Measurements from ENCODE around the gene THAP9.
"Not testable (repeated sequence)": the region's sequence is repeated elsewhere in the genome, so short reads cannot be mapped to it uniquely, and the experiment has no call there.

THAP9 gene, protein sequence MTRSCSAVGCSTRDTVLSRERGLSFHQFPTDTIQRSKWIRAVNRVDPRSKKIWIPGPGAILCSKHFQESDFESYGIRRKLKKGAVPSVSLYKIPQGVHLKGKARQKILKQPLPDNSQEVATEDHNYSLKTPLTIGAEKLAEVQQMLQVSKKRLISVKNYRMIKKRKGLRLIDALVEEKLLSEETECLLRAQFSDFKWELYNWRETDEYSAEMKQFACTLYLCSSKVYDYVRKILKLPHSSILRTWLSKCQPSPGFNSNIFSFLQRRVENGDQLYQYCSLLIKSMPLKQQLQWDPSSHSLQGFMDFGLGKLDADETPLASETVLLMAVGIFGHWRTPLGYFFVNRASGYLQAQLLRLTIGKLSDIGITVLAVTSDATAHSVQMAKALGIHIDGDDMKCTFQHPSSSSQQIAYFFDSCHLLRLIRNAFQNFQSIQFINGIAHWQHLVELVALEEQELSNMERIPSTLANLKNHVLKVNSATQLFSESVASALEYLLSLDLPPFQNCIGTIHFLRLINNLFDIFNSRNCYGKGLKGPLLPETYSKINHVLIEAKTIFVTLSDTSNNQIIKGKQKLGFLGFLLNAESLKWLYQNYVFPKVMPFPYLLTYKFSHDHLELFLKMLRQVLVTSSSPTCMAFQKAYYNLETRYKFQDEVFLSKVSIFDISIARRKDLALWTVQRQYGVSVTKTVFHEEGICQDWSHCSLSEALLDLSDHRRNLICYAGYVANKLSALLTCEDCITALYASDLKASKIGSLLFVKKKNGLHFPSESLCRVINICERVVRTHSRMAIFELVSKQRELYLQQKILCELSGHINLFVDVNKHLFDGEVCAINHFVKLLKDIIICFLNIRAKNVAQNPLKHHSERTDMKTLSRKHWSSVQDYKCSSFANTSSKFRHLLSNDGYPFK

DNA sequence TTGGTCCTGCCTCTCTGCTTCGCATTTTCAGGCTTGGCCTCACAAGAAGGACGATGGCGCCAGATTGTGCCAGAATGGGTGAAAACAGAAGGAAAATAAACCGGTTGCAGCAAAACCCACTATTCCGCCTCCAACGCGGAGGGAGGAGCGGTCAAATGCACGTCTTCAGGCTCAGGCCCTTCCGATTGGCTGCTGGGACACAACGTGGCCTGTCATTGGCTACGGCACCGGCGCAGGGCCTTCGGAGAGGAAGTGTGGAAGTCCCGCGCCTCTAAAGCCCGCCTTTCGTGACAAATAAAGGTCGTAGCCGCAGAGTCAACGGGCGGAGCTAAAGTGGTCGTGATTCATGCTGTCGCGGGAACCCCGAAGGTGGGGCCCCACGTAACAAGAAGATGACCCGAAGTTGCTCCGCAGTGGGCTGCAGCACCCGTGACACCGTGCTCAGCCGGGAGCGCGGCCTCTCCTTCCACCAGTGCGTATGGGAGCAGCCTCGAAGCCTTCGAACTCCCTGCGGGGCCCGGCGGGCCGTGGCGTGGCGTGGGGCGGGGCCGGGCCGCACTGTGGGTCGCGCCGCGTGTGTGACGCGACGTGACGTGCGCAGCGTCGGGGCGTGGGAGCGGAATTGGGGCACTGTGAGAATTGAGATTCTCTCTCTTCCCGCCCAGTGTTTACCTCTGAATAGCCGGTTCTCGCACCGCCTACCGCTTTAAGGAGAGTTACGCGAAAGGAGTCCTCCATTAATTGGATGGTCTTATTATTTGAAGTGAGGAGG lies at the start of gene THAP9:
Gene THAP9, plus strand, starts transcription at position 325 of the 772 bp plus-strand sequence. Its CDS starts 68 bp downstream, at position 393.
- DNase-seq (ENCODE audit: low read depth) = peak; percentile 96

DNA sequence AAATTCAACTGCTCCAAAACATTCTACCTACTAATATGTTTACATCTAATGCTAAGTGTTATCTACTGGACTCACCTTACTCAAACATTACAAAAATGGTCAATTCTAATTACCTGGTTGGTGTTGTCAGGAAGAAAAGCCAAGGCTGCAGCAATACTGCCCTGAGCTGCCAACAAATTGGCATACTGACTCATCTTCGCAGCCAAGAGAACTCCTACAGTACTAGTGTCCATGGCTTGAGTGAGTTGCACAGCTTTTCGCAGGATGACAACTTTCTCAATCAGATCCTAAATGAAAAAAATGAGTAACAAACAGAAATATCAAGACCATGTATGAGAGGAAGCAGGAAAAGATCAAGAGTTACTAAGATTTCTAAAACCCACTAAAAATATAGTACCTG lies 49.2 kb upstream of the THAP9 start:
- DNase-seq (ENCODE audit: low read depth) = no peak

DNA sequence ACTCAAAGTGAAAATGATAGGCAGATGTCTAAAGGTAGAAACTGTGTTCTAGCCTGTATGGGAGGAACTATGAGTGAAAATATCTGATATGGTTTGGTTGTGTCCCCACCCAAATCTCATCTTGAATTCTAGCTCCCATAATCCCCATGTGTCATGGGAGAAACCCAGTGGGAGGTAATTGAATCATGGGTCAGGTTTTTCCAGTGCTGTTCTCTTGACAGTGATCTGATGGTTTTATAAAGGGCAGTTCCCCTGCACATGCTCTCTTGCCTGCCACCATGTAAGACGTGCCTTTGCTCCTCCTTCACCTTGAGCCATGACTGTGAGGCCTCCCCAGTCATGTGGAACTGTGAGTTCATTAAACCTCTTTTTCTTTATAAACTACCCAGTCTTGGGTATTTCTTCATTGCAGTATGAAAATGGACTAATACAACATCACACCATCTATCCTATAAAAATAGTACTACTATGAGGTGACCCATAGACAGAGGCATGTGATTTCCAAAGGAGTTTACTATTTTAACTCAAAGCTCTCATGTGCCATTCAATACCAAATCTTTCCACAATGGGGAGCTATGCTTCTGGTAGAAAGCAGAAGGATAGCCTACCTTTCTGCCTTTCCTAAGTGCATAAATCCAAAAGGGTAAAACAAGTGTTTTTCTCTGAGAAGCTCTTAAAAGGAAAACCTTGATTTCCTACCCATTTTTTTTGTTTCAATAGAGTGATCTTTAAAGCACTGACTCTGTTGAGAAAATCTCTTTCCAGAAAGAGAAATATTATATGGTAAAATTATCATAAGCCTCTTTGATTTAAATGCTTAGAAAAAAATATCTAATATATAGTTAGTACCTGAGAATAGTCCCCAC lies 48.4 kb upstream of the THAP9 start:
- DNase-seq (ENCODE audit: low read depth) = no peak

DNA sequence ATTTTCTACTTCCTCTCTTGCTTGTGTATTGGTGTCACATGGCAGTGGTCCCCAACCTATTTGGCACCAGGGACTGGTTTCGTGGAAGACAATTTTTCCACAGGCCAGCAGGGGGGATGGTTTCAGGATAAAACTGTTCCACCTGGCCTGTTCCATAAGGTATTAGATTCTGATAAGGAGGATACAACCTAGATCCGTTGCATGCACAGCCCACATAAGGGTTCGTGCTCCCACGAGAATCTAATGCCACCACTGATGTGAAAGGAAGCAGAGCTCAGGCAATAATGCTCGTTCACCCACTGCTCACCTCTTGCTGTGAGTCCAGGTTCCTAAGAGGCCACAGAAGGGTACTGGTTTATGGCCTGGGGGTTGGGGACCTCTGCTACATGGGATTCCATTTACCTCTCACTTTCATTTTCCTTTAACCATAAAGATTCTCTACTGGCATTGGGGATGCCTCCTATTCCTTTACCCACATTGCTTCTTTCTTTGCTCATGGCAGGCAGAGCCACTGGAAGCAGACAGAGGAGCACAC lies 47.7 kb upstream of the THAP9 start:
- no peak for DNase-seq (ENCODE audit: low read depth)

DNA sequence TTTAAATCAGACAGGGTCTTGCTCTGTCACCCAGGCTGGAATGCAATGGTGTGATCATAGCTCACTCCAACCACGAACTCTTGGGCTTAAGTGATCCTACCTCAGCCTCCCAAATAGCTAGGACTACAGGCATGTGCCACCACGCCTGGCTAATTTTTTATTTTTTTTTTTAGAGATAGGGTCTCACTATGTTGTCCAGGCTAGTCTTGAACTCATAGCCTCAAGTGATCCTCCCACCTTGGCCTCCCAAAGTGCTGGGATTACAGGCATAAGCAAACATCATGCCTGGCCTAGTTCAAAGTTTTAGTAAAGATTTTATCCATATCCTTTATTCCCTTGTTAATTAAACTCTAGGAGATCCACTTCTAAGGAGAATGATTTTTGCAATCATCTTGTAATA lies 40.0 kb upstream of the THAP9 start:
- DNase-seq (ENCODE audit: low read depth) = not testable (repeated sequence)

DNA sequence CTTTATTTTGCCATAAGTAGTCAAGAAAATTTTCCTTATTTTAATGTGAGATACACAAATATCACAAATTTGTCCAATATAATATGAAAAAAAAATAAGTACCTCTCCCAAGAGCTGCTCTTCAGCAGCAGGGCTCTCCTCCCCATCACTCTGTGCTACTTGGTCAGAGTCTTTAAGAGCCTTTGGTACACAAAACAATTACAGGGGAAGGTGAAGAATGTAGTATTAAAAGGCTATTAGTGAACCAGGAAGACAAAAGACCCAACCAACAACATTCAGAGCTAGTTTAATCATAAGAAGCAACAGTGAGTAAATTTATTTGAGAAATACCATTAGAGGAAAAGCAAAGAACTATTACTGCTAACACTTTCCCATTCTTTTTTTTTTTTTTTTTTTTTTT lies 39.0 kb upstream of the THAP9 start:
- DNase-seq (ENCODE audit: low read depth) = no peak

DNA sequence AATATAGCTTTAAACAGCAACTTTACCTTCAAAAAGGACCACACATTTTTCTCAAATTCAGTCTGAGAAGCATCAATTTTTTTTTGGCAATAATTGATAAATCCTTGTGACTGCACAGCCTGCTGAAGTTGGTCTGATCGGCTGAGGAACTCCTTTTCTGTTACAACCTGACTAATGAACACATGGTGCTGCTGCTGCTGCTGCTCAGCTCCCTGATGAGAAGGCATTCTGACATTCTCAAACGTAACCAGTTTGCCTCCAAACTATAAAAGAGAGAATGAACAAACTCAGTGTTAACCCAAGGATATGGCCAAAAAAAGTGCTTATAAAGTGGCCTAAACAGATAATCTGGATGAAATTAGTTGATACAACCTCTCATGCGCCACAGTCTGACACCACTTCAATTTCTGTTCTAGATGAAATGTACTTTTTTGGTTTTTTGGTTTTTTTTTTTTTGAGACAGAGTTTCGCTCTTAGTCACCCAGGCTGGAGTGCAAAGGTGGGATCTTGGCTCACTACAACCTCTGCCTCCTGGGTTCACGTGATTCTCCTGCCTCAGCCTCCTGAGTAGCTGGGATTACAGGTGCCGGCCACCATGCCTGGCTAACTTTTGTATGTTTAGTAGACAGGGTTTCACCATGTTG lies 36.1 kb upstream of the THAP9 start:
- DNase-seq (ENCODE audit: low read depth) = no peak

DNA sequence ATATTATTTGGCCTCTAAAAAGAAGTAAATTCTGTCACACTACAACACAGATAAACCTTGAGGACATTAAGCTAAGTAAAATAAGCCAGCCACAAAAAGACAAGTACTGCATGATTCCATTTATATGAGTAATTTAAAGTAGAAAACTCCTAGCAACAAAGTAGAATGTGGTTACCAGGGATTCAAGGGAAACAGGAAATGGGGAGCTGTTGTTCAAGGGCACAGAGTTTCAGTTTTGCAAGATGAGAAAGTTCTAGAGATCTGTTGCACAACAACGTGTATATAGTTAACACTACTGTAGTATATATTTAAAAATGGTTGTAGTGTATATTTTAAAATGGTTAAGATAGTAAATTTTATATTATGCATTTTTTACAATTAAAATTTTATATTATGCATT lies 34.9 kb upstream of the THAP9 start:
- no peak for DNase-seq (ENCODE audit: low read depth)

DNA sequence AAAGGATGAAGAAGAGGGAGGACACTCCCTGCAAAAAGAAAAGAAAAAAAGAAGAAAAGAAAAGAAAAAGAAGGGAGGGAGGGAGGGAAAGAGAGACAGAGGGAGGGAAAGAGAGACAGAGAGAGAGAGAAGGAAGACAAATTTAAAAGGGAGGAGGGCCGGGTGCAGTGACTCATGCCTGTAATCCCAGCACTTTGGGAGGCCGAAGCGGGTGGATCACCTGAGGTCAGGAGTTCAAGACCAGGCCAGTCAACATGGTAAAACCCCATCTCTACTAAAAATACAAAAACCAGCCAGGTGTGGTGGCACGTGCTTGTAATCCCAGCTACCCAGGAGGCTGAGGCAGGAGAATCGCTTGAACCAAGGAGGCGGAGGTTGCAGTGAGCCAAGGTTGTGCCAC lies 34.5 kb upstream of the THAP9 start:
- not testable (repeated sequence) for DNase-seq (ENCODE audit: low read depth)

DNA sequence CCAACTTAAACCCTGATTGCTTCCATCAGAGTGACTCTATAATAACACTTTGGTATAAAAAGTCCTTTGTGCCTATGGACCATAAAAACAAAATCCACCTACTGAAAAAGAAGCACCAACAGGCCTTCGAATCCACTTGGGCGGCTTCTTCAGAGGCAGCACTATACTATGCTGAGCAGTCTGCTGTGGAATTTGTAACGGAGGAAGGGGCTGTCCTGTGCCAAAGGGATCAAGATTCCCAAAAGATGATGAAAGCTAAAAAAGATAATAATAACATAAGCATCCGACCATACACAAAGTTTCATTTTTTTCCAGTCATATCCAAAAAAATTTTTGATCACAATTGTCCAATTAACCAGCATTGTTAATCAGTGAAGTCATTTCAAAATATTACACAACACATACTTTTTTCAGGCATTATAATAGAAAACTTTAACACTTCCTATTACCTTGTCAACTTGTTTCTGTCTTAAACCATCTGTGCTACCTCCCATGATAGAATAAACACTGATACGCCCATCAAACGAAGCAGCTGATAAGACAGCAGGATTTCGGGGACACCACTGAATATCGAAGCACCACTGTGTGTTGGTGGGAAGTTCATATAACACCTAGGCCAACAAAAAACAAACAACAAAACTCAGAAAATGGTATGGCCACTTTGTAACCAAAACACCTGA lies 33.7 kb upstream of the THAP9 start:
- DNase-seq (ENCODE audit: low read depth) = no peak

DNA sequence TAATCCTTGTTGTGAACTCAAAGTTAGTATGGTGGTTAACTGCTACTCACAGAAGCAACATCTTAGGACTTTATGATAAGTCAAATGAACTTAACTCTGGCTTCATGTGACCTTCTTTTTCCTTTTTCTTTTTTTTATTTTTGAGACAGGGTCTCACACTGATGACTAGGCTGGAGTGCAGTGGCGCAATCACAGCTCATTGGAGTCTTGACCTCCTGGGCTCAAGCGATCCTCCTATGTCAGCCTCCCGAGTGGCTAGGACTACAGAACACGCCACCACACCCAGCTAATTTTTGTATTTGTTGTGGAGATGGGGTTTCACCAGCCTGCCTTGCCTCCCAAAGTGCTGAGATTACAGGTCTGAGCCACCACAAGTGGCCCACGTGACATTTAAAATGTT lies 32.0 kb upstream of the THAP9 start:
- no peak for DNase-seq (ENCODE audit: low read depth)

DNA sequence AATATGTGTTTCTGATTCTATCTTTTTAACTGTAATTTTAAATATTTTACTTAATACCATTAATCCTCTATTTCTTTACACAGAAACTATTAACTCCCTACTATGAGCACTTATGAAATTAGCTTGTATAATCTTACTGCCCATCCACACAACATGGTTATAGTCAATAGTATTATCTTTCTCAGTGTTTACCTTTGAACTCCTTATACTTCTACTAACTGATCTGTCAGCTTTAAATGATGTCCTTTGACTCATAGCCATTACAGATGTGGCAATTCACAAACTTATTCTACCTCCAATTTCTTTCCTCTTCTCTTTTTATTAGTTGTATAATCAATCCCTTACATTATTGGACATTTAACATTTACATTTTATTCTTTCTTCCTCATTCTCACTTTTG lies 15.1 kb upstream of the THAP9 start:
- DNase-seq (ENCODE audit: low read depth) = no peak

DNA sequence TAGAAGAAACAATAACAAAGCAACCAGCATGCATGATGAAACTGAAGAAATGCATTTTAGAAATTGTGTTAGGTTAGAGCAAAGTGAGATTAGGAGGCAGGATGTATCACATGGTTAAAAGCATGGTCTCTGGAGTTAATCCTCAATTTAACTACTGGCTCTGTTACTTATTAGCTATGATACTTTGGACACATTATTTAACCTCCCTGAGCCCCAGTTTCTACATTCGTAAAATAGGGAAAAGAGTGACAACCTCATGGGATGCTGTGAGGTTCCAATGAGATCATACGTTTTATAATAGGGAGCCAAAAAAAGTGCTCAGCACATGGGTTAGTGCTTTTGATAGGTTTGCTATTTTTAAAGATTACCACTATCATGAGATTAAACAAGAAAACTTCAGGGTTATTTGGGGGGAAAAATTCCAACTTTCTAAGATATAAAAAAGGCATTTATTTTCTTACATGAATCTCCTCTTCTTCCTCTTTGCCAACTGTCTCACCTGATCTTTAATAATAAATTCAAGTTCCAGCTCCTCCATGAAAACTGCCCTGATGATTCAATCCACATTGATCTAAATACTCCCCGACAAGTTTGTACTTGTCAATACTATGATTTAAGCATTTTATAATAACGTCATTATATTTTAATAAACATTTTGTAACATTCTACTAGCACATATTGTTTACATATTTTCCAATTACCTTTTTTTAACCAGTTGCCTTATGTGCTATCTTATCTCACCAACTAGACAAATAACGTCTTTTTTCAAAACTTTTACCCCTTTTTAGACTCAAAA lies 14.2 kb upstream of the THAP9 start:
- DNase-seq (ENCODE audit: low read depth) = no peak

DNA sequence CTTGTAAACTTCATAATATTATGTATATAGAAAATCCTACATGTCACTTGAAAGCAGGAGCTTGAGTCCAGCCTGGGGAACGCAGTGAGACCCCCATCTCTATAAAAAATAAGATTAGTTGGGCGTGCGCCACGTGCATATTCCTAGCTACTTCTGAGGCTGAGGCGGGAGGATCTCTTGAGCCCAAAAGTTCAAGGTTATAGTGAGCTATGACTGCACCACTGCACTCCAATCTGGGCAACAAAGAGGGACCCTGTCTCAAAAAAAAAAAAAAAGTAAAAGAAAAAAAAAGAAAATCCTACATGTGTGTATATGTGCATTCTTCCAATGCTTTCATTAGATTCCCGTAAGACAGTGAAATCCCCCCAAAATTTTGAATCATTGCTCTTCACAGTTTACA lies 11.2 kb upstream of the THAP9 start:
- DNase-seq (ENCODE audit: low read depth) = no peak

DNA sequence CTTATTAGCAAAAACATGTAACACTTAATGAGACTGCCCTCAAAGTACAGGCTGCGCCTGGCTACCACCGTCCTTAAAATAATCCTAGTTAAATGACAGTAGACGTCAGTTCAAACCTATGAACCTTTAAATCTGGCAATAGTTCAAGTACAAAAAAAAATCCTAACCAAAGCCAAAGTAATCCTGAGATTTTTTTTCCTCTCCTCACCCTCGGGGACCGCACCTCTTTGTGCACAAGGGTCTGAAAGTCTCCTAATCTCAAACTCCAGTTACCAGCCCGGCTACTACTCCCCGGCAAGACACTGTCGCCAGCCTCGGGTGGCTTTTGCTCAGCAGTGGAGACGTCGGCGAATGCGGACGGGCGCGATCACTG lies 10.0 kb upstream of the THAP9 start:
- DNase-seq (ENCODE audit: low read depth) = no peak

DNA sequence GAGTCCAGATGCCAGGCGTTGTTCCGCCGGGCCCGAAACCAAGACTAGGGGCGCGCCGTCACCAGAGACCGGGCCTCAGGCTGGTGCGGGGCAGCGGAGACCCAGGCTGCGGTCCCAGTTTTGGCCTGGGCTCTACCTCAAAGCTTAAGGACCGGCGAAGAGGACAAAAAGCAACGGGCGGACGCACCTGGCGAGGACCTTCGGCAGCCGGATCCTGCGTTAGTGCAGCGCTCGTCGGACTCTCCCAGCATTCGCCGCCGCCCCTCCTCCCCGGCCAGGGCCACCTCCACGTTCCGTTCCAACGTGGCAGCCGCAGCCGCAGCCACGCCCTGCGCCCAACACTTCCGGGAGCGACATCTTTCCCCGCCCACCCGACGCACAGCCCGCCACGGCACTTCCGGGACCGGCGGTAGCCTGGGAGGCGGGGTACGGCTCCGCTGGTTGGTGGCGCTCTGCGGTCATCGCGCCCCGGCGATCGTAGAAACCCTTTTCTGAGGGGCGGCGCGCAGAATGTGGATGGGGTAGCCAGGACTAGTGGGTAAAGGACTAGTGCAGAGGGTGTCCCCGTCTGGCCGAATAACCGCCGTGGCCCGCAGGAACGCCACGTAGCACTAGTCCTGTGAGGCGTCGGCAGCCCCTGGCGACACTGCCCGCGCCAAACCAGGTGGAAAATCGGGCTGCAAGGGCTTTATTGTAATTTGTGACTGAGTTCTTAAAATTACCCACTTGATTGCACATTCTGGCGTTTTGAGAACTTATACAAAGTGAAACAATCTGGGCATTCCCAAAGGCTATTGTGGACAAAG lies 9.4 kb upstream of the THAP9 start, which contains the start of gene SEC31A:
Gene SEC31A, minus strand, starts transcription at position 253 of the 806 bp plus-strand sequence. CDS start 9,217 bp downstream, outside the sequence.
- DNase-seq (ENCODE audit: low read depth) = peak; percentile 96

DNA sequence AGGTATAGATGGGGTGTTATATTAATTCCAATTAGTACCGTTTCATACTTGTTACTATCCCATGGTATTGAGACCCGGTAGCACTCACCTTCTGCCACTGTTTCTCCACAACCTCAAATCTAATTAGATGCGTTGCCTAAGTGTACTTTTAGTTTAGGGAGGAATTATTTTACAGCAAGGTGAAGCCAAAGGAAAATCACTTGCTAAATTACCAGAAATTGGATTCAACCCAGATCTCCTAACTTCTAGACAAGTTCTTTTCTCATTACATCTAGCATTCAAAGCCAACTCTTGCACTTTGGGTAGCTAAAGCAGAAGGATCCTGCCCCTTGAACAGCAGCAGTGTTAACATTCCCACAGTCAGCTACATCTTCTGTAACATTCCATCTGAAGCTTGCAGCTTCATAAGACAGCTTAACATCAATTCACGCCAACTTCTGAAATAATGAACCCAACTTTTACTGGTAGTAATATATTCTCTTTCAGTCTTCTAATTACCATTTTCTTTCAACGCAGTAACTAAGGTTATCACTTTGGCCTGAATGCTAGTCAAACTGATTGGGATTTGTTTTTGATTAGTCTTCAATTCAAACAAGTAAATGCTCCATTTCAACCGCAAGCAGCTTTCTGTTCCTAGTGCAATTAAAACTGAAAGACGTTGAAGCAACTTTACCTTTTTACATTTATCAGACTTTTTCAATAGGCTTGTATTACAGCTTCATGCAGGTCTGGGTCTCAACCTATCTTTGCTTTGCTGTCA lies 8.6 kb upstream of the THAP9 start:
- DNase-seq (ENCODE audit: low read depth) = no peak

DNA sequence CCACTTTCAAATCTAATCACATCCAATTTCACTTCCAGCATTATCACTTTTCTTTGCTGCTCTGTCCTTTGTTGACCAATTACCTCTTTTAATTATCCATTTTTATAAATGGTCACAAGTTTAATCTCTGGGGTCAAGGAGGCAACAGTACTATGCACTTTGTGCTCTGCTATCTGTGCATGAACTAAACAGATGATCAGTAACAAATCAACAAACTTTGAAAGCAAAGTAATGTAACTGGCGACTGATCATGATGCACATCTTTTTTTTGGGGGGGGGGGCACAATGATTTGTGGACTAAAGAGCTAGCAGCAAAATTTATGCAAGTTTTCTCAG lies 8.1 kb upstream of the THAP9 start:
- DNase-seq (ENCODE audit: low read depth) = no peak
